ENCODE data around the gene CFAP43.
A peak's percentile ranks its signal among the peaks of the same experiment; 100 is the strongest.
"Not testable (repeated sequence)": the region's sequence is repeated elsewhere in the genome, so short reads cannot be mapped to it uniquely, and the experiment has no call there.

Gene CFAP43

DNA sequence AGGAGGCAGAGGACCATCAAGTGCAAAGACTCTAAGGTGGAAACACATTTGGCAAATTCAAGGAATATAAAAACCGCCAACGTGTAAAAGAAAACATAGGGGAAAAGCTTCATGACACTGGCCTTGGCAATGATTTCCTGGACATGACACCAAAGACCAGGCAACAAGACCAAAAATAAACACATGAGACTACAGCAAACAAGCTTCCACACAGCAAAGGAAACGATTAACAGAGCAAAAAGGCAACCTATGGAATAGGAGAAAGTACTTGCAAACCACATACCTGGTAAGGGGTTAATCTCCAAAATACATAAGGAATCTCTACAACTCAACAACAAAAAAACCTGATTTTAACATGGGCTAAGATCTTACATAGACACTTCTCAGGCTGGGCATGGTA, 26.0 kb upstream of the CFAP43 start:
- DNase-seq (ENCODE audit: low read depth), result no peak

DNA sequence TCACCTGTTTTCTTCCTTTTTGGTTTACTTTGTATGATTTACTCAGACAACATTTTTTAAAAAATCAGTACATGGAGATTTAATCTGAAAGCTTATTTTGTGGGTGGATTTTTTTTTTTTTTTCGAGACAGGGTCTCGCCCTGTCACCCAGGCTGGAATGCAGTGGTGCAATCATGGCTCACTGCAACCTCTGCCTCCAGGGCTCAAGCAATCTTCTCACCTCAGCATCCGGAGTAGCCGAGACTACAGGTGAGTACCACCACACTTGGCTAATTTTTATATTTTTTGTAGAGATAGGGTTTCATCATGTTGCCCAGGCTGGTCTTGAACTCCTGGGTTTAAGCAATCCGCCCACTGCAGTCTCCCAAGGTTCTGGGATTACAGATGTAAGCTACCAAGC, 25.1 kb upstream of the CFAP43 start:
- no peak for DNase-seq (ENCODE audit: low read depth)

DNA sequence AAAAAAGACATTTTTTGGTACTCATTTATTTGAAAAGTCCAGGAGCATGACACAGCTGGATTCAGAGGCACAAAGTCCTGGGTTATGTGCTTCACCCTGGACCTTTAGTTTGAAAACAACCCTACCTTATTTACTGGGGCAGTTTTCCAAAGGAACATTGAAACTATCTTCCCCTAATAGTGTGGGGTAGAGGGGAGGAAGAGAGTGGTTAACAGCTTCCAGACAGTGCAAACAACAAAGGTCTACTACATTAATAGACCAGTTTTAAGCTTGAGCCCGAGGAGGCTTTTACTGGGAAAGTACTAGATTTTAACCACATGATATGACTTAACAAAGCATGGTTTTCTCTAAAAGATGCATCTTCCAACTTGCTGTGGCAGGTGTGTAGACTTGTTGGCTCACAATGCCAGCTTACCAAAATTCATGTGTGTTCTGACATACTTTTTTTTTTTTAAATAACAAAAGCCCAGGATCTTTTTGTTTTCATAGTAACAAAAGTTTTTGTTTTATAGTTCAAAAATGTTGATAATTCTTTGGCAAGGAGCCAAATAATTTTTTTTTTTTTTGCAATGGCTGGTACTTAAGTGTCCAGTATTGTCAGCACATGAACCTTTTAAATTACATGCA, 24.3 kb upstream of the CFAP43 start:
- no peak for DNase-seq (ENCODE audit: low read depth)

DNA sequence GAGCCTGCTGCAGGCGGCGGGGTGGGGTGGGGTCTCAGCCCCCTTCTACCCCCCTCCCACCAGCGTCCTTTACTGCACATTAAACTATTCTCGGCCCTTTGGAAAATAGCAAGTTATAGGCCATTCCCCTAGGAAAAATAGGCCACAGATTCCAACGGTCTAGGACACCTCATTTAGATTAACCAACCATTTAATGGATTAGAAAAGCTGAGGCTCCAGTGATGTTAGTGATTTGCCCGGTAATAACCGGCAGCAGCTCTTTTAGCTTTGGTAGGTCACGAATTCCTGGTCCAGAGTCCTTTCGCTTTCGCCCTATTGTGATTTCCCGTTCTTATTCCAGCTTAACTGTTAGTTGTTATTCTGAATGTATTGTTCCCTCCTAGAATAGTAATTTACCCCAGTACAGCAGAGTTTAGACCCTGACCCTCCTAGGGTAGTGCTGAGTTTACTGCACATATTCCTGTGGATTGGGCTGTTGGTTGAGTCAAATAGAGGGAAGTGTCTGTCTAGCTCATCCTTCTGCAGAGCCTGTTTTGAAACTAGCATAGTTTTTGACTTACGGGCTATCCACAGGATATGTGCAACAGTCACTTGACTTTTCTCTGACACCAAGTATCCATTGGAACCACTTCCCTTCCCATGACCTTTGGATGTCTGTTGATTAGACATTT, 23.3 kb upstream of the CFAP43 start:
- no peak for DNase-seq (ENCODE audit: low read depth)

DNA sequence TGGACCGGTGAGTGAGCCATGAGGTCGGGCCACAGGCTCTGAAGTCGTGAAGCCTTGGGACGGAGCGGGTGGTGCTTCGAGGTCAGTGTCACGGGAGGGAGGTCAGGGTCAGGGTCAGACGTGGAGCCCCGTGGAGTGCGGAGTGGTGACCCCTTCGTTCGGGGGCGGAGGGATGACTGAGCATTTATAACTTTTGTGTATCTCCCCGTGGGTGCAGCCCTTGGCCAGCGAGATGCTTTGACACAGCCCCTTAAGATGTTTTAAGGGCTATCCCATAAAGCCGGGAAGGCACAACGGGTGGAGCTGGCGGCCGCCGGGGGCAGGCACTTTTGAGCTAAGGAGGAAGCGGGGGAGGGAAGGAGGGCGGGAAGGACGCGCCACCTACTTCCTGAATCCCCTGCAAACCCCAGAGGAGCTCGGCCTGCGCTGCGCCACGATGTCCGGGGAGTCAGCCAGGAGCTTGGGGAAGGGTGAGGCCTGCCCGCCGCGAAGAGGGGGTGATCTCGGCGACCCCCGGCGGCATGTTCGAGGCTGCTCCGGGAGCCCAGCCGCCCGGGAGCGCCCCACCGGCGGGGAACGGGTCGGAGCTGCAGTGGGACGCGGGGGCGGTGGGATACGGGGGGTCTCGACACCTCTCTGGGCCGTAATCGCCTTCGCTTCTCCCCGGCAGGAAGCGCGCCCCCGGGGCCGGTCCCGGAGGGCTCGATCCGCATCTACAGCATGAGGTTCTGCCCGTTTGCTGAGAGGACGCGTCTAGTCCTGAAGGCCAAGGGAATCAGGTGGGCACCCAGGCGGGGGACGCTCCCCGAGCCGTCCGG, 22.5 kb upstream of the CFAP43 start, which contains the start of gene GSTO1:
Gene GSTO1, plus strand, starts transcription at position 400 of the 818 bp plus-strand sequence. Its CDS starts 37 bp downstream, at position 437.
- DNase-seq (ENCODE audit: low read depth), result peak; percentile 39

DNA sequence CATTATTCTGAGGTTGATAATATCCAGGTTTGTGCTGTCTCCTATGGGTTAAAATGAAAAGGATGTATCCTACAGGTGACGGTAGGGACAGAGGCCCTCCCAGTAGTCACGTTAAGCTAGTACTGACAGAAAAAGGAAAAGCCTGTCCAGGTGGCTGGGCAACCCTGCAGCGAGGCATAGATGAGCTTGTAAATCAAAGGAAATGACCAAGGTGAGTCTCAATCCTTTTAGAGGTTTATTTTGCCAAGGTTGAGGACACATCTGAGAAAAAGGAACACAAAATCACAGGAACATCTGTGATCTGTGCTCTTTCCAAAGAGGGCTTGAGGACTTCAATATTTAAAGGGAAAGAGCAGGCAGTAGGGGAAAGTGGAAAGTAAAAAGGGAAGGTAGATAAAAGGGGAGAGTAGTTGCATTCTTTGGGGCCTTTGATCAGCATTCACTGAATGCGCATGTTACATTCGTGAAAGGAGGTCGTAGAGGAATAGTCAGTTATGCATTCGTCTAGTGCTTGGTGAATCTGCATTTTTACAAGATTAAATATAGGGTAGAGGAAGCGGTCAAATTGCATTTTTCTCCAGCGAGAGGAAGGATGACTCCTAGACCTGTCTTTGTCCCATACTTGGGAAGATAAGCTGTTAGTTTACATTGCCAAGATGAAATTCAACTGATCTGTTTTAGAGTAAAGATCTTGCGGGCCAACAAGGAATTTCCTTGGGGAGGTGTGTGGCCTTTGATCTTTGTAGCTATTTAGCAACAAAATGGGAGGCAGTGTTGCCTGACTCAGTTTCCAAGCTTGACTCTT, 21.6 kb upstream of the CFAP43 start:
- DNase-seq (ENCODE audit: low read depth), result no peak

DNA sequence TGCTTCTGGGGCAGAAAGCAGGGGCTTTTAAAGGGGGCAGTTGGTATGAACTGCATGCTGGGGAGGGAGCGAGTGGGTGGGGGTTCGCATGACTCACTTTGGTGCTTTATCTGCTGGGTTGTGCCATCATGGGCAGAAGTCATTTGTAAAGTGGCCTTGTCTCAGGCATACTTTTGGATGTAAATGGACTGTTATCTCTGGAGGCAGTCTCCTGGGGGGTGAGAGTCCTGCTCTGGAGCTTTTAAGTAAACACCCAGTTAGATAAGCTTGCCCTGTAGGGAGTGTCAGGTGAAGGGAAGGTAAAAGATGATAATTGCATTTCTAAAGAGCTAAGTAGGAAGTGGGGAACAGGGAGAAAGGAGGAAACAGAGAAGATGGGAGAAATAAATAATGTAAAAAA, 20.9 kb upstream of the CFAP43 start:
- no peak for DNase-seq (ENCODE audit: low read depth)

DNA sequence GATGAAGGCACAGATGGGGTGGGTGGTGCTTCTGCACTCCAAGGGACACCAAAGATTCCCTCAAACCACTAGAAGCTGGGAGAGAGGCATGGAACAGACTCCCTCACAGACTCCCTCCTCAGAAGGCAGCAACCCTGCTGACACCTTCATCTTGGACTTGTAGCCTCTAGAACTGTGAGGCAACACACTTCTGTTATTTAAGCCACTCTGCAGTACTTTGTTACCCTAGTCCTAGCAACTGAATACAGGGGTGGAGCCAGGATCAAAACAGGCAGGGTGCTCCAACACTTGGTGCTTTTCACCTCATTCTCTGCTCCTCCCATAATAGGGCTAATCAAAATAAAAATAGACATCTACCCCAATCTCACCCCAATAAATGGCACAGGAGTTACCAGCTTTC, 20.2 kb upstream of the CFAP43 start:
- DNase-seq (ENCODE audit: low read depth), result no peak

DNA sequence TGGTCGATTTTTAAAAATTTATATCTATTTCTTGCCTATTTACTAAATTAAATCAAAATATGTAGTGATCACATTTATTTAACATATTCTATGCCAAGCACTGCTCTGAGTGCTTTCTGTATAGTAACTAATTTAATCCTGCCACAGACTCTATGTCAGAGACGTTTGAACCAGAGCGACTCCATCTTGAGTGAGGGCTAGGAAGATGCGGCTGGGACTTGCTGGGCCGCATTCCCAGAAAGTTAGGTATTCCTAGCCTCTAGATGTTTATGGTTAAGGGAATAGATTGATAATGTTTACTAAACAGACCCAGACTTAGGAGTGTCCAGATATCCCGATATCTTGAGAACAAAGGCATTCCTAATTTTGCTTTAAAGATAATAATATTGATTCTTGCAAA, 19.3 kb upstream of the CFAP43 start:
- no peak for DNase-seq (ENCODE audit: low read depth)

DNA sequence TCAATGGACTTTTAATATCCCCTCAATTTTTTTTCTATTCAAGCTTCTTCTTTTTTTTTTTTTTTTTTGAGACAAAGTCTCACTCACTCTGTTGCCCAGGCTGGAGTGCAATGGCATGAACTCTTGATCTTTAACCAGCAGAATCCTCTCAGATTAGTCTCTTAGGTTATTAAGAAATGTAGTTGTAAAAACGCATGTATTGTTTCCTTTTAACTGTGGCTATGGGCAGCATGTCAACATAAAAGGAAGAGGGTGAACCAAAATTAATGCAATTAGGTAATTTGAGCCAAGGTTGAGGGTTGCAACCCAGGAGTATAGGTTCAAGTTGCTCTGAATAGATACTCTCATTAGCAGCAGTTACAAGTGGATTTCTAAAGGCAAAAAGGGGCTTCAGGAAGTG, 18.2 kb upstream of the CFAP43 start:
- DNase-seq (ENCODE audit: low read depth), result no peak

DNA sequence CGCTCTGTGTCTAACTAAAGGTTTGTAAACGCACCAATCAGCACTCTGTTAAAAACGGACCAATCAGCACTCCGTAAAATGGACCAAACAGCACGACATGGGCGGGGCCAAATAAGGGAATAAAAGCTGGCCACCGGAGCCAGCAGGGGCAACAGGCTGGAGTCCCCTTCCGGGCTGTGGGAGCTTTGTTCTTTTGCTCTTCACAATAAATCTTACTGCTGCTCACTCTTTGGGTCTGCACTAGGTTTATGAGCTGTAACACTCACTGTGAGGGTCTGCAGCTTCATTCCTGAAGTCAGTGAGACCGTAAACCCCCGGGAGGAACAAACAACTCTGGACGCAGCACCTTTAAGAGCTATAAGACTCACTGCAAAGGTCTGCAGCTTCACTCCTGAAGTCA, 16.8 kb upstream of the CFAP43 start:
- DNase-seq (ENCODE audit: low read depth), result not testable (repeated sequence)

DNA sequence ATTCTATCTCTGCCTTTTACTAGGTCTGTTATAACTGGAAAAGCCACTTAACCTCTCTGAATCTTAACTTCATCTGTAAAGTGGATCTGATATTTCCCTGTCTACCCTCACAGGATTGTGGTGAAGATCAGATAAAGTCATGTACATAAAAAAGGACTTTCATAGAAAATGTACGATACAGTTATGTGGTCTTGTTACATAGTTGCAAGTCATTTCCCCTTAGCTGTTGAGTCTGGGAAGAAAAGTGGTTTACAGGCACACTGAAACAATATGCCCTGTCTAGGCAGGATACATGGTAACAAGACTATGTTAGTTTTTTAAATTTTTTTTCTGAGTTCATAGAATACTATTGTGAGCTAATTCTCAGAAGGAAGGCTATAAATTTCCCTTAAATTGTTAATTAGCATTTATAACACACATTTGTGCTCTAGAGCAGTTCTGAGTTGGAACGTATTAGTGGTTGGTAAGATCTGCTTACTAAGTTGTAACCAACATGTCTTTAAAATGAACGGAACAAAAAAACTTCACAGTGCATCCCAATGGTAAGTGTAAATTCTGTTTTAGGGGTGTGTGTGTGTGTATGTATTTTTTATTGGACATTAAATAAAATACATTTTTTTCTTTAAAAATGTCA, 15.5 kb upstream of the CFAP43 start:
- DNase-seq (ENCODE audit: low read depth), result no peak

DNA sequence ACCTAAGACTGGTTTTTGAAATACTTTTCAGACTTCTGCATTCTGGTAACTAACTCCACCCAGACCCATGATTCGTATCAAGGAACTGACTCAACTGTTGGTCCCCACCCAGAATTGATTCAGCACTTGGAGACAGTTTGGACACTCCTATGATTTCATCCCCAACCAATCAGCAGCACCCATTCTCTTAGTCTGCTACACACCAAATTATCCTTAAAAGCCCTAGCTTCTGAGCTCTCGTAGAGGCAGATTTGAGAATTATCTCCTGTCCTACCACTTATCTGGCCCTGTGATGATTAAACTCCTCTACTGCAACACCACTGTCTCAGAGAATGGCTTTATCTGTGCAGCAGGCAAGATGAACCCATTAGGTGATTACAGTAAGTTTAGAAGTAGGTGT, 14.8 kb upstream of the CFAP43 start:
- no peak for DNase-seq (ENCODE audit: low read depth)

DNA sequence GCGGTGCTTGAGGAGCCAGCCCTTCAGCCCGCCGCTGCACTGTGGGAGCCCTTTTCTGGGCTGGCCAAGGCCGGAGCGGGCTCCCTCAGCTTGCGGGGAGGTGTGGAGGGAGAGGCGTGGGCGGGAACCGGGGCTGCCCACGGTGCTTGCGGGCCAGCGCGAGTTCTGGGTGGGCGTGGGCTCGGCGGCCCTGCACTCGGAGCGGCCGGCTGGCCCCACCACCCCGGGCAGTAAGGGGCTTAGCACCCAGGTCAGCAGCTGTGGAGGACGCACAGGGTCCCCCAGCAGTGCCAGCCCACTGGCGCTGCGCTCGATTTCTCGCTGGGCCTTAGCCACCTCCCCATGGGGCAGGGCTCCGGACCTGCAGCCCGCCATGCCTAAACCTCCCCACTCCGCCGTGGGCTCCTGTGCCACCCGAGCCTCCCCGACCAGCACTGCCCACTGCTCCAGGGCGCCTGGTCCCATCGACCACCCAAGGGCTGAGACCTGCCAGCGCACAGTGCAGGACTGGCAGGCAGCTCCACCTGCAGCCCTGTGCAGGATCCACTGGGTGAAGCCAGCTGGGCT, 13.0 kb upstream of the CFAP43 start:
- DNase-seq (ENCODE audit: low read depth), result no peak

DNA sequence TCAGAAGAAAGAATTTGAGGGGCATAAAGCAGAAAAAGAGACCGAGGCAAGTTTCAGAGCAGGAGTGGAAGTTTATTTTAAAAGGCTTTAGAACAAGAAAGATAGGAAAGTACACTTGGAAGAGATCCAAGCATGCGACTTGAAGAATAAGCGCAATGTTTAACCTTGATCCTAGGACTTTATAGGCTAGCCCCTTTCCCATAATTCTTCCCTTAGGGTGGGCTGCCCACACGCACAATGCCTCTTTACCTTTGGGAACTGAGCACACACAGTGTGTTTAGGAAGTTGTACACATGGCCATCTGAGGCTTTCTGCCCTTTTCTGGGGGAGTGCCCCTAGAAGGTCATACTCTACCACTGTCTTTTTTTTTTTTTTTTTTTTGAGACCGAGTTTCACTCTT, 11.3 kb upstream of the CFAP43 start:
- no peak for DNase-seq (ENCODE audit: low read depth)

DNA sequence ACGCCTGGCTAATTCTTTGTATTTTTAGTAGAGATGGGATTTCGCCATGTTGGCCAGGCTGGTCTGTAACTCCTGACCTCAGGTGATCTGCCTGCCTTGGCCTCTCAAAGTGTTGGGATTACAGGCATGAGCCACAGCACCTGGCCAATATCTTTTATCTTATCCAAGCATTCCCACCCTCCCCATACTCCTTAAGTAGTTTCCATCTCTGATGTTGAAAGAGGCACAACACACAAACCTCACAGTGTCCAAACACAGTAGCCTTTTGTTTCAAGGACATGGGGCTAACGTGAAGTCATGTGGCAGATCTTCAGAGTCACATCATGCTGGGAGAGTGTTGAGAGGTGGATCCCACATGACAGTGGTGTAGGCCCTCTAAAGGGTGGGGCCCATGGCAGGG, 10.8 kb upstream of the CFAP43 start:
- DNase-seq (ENCODE audit: low read depth), result not testable (repeated sequence)

DNA sequence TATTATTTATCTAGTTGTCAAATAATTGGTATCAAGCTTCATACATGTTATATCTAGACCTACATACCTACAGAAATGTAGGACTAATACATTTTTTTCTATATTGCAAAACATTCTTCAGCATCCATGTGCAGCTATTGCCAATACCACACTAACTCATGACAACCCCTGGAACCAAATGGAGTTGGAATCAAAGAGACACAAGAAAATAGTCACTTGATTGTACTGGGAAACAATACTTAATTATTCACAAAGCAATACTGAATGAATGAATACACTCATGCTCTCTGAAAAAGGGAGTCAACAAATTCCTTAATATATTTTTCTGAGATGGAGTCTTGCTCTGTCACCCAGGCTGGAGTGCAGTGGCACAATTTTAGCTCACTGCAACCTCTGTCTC, 10.4 kb upstream of the CFAP43 start:
- no peak for DNase-seq (ENCODE audit: low read depth)

DNA sequence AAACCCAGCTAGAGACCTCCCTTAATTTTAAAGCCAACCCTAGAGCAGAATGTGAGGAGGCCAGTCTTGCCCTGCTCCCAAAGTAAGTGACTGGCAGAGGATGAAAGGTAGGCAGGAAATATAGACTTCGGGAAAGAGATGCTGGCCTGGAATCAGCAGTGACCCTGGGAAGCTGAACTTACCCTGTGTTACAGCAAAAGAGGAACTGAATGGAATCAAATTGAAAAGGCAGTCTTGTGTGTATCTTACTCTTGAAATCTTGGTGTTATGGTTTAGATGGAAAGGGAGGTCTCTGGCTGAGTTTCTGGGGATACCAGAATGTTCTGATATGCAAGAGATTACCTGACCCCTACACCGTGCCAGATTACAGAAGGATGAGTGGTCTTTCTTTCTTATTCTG, 7.9 kb upstream of the CFAP43 start:
- DNase-seq (ENCODE audit: low read depth), result no peak

DNA sequence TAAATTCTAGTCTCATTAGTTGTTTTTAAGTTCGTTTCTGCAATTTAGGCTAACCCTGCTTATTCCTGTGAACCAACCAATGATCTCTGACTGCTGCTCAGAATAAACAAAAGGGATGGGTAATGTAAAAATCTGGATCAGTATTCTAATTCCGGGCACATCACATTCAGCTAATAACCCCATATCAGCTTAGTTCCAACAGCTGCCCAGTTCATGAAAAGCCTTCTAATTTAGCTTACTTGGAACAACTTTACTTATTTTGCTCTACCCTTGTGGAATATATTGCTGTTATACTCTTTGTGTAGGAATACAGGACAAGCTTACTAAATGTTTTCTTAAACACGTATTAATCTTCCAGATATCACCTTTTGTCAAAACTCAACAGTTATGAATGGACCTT, 3.6 kb upstream of the CFAP43 start:
- no peak for DNase-seq (ENCODE audit: low read depth)

DNA sequence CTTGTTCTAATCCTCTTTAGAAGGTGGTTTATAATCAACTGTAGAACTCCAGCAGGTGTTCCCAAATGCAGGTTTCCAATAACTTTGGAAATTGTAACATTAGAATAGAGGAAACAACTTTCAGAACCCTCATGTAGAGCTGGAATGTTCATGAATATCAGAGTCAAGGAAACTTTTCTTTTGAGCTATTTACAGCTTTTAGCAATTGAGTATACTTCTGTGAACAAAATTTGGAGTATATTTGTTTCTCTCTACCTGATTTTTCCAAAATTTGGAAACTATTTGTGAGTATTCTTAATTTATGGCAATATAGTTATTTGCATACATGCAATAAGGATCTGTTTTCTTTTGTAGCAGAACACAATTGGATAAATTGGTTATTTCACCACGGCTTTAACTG, 2.8 kb upstream of the CFAP43 start:
- DNase-seq (ENCODE audit: low read depth), result no peak

DNA sequence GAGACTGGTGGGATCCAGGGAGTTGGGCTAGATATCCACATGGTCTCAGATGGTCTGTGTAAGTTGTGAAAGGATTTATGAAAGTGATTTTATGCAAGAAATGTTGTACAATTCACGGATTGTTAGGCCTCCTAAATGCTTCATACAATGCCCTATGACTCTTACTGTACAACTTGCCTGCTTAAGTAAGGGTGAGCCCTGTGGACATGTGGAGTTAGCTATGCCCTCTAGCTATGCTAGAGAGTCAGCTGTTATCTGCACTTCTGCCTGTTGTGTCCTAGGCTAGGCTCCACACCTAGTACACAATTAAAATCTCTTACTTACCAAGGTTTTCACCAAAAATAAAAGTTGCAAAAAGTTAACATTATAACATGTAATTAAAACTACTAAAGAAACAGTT, 1.7 kb upstream of the CFAP43 start:
- DNase-seq (ENCODE audit: low read depth), result no peak

All from stimulated activated CD8-positive, alpha-beta memory T cell treated with anti-CD3 and anti-CD28 coated beads, Interleukin-4, amount 100 ng/mL, for 24 hours (primary cell).